ENCODE measurements around the gene RBM24. TPM values are rescaled to one million over a fixed set of nuclear protein-coding genes. Genes with fewer than 3 reads are reported as not detected.

The RBM24 gene
- total RNA-seq, 2 experiments from 2014 or later, result not detected

GRCh38 chr6:17343215-17343614 lies 62.1 kb downstream of the RBM24 start:
- TF ChIP-seq CTCF (conservative IDR thresholded peaks at IDR 0.05; ENCODE audit: low read length) (no peak), EZH2phosphoT487 (IDR thresholded peaks at IDR 0.05; ENCODE audit: borderline replicate concordance, low read depth, low read length) (no peak)
- no peaks in the 10 kb centered on the region for H3K4me1 ChIP-seq (ENCODE audit: insufficient read depth, low read length, poor library complexity, severe bottlenecking)
- intact Hi-C loops (cut with micrococcal nuclease; ENCODE audit: unreplicated experiment), result no loop called here
- no peak for DNase-seq (ENCODE audit: low spot score)
- CTCF ChIA-PET (ENCODE audit: unreplicated experiment), result no interaction called here
- no peak overlapping the region for H3K27ac ChIP-seq (ENCODE audit: low read depth, low read length, poor library complexity, severe bottlenecking)
- no peak overlapping the region for H2AFZ ChIP-seq (ENCODE audit: low read length)
- BruUV-seq (replicated peaks), result no TSS peak
- no peaks in the 10 kb centered on the region for H3K79me2 ChIP-seq (ENCODE audit: insufficient read depth, low read depth, low read length)
- no peaks in the 10 kb centered on the region for H4K20me1 ChIP-seq (ENCODE audit: insufficient read depth, low read length)
- no peaks in the 10 kb centered on the region for H3K36me3 ChIP-seq (ENCODE audit: insufficient read depth, low read length)
- H3K9me2 ChIP-seq (ENCODE audit: insufficient read depth, low read length), result no peaks in the 10 kb centered on the region
- no peak overlapping the region for H3K4me2 ChIP-seq (ENCODE audit: low read length)
- POLR2A ChIA-PET, result interaction anchor here (0.7 to 1.0 kb wide), 2 partner anchors 10 to 231 kb away, joined by 3 to 4 read pairs; no protein-coding TSS in a partner anchor
- H3K4me3 ChIP-seq (ENCODE audit: low read depth, low read length, poor library complexity, severe bottlenecking), result no peak overlapping the region
- no peaks in the 10 kb centered on the region for H3K9me3 ChIP-seq (ENCODE audit: low read length)

Other genes with a start within 250 kb of the RBM24 start
- gene STMND1, start 179.3 kb upstream of the RBM24 start, total RNA-seq (2014; rRNA removed; shearing (Covaris generic)), result not detected in 2 replicates
- not detected in 2 replicates for gene STMND1, start 179.3 kb upstream of the RBM24 start, total RNA-seq (2022)
- not detected in 2 replicates for gene CAP2, start 112.2 kb downstream of the RBM24 start, total RNA-seq (2014; rRNA removed; shearing (Covaris generic))
- not detected in 2 replicates for gene CAP2, start 112.2 kb downstream of the RBM24 start, total RNA-seq (2022)

Data from OCI-LY7 (cell line).